Measurements from ENCODE around the gene SYS1. TPM values are rescaled to one million over a fixed set of nuclear protein-coding genes. Genes with fewer than 3 reads are reported as not detected.

Gene SYS1
- total and polyA plus RNA-seq, 2 experiments from 2014 or later, result 7.9 to 21.5 TPM

DNA sequence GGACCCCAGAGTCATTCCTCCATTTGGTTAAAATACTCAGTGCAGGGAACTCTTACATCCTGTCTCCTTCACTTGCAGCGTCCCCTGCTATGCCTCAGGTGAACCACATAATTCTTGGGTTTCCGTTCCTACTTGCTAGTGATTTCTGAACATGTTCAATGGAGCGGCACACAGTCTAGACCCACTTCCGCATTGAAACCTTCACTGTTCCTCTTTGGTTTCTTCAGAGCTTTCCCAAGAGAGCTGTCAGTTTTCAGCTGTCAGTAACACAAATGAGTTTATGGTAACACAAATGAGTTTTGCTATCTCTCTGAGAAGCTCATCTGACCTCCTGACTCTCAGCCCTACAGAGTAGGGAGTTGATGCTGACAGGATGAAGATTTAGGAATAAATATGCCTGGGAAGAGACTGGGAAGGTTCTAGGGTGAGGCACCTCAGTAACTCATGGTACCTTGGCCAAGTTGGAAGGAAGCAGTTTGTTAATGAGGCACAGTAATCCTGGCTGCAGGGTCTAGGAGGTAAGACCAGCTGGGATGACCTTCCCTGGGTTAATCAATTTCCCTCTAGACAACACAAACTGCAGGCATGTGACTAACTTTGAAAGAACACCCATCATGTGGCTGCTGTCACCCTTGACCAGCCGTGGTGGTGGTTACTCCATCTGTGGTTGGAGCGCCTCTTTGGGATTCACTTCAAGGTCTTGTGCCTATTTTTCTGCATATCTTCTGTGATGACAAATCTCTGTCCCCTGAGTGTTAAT lies 5.4 kb downstream of the SYS1 start:
- H3F3A ChIP-seq (replicated peaks; ENCODE audit: low read depth), result no peaks in the 10 kb centered on the region
- peaks cover 14% of the 10 kb centered on the region for H3K79me2 ChIP-seq (replicated peaks; ENCODE audit: insufficient read depth)
- Mint-ChIP-seq H3K36me3 (ENCODE audit: low read depth) (peaks cover 15% of the 10 kb centered on the region; the same call in 2 of the 3 replicates), H3K27ac (no peak overlapping the region), H3K4me1 (peaks cover 16% of the 10 kb centered on the region), H3K4me3 (no peak overlapping the region), H3K9me3 (no peaks in the 10 kb centered on the region), H3K27me3 (ENCODE audit: insufficient read depth, low read depth, poor library complexity) (peaks cover 12% of the 10 kb centered on the region)
- DNase-seq (ENCODE audit: low spot score) (no peak), ATAC-seq (no peak)
- 0 out of 2 replicates have a peak, but pooled peaks cover 9% of the 10 kb centered on the region for H4K20me1 ChIP-seq (replicated peaks; ENCODE audit: insufficient read depth)
- H3K4me1 ChIP-seq (ENCODE audit: insufficient read depth), result peaks cover 11% of the 10 kb centered on the region
- no peak overlapping the region for H3K27ac ChIP-seq (ENCODE audit: low read depth)
- no peak overlapping the region for H2AFZ ChIP-seq
- no peak for TF ChIP-seq ZNF331 (CRISPR knock-in tag; IDR thresholded peaks at IDR 0.05; ENCODE audit: low read depth)
- no peak for TF ChIP-seq ZNF114 (CRISPR knock-in tag; IDR thresholded peaks at IDR 0.05)
- no peak for TF ChIP-seq NANOG (IDR thresholded peaks at IDR 0.05; ENCODE audit: borderline replicate concordance)
- TF ChIP-seq, protein P1, sequence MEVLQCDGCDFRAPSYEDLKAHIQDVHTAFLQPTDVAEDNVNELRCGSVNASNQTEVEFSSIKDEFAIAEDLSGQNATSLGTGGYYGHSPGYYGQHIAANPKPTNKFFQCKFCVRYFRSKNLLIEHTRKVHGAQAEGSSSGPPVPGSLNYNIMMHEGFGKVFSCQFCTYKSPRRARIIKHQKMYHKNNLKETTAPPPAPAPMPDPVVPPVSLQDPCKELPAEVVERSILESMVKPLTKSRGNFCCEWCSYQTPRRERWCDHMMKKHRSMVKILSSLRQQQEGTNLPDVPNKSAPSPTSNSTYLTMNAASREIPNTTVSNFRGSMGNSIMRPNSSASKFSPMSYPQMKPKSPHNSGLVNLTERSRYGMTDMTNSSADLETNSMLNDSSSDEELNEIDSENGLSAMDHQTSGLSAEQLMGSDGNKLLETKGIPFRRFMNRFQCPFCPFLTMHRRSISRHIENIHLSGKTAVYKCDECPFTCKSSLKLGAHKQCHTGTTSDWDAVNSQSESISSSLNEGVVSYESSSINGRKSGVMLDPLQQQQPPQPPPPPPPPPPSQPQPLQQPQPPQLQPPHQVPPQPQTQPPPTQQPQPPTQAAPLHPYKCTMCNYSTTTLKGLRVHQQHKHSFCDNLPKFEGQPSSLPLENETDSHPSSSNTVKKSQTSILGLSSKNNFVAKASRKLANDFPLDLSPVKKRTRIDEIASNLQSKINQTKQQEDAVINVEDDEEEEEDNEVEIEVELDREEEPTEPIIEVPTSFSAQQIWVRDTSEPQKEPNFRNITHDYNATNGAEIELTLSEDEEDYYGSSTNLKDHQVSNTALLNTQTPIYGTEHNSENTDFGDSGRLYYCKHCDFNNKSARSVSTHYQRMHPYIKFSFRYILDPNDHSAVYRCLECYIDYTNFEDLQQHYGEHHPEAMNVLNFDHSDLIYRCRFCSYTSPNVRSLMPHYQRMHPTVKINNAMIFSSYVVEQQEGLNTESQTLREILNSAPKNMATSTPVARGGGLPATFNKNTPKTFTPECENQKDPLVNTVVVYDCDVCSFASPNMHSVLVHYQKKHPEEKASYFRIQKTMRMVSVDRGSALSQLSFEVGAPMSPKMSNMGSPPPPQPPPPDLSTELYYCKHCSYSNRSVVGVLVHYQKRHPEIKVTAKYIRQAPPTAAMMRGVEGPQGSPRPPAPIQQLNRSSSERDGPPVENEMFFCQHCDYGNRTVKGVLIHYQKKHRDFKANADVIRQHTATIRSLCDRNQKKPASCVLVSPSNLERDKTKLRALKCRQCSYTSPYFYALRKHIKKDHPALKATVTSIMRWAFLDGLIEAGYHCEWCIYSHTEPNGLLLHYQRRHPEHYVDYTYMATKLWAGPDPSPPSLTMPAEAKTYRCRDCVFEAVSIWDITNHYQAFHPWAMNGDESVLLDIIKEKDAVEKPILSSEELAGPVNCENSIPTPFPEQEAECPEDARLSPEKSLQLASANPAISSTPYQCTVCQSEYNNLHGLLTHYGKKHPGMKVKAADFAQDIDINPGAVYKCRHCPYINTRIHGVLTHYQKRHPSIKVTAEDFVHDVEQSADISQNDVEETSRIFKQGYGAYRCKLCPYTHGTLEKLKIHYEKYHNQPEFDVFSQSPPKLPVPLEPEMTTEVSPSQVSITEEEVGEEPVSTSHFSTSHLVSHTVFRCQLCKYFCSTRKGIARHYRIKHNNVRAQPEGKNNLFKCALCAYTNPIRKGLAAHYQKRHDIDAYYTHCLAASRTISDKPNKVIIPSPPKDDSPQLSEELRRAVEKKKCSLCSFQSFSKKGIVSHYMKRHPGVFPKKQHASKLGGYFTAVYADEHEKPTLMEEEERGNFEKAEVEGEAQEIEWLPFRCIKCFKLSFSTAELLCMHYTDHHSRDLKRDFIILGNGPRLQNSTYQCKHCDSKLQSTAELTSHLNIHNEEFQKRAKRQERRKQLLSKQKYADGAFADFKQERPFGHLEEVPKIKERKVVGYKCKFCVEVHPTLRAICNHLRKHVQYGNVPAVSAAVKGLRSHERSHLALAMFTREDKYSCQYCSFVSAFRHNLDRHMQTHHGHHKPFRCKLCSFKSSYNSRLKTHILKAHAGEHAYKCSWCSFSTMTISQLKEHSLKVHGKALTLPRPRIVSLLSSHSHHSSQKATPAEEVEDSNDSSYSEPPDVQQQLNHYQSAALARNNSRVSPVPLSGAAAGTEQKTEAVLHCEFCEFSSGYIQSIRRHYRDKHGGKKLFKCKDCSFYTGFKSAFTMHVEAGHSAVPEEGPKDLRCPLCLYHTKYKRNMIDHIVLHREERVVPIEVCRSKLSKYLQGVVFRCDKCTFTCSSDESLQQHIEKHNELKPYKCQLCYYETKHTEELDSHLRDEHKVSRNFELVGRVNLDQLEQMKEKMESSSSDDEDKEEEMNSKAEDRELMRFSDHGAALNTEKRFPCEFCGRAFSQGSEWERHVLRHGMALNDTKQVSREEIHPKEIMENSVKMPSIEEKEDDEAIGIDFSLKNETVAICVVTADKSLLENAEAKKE (CRISPR knock-in tag; IDR thresholded peaks at IDR 0.05), result no peak
- TF ChIP-seq POLR2AphosphoS5 (IDR thresholded peaks at IDR 0.05; ENCODE audit: low read depth), result no peak
- no peak for TF ChIP-seq JUNB (IDR thresholded peaks at IDR 0.05; ENCODE audit: unreplicated experiment)
- TF ChIP-seq, protein P2, sequence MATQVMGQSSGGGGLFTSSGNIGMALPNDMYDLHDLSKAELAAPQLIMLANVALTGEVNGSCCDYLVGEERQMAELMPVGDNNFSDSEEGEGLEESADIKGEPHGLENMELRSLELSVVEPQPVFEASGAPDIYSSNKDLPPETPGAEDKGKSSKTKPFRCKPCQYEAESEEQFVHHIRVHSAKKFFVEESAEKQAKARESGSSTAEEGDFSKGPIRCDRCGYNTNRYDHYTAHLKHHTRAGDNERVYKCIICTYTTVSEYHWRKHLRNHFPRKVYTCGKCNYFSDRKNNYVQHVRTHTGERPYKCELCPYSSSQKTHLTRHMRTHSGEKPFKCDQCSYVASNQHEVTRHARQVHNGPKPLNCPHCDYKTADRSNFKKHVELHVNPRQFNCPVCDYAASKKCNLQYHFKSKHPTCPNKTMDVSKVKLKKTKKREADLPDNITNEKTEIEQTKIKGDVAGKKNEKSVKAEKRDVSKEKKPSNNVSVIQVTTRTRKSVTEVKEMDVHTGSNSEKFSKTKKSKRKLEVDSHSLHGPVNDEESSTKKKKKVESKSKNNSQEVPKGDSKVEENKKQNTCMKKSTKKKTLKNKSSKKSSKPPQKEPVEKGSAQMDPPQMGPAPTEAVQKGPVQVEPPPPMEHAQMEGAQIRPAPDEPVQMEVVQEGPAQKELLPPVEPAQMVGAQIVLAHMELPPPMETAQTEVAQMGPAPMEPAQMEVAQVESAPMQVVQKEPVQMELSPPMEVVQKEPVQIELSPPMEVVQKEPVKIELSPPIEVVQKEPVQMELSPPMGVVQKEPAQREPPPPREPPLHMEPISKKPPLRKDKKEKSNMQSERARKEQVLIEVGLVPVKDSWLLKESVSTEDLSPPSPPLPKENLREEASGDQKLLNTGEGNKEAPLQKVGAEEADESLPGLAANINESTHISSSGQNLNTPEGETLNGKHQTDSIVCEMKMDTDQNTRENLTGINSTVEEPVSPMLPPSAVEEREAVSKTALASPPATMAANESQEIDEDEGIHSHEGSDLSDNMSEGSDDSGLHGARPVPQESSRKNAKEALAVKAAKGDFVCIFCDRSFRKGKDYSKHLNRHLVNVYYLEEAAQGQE (IDR thresholded peaks at IDR 0.05; ENCODE audit: unreplicated experiment), result no peak
- TF ChIP-seq, protein P3, sequence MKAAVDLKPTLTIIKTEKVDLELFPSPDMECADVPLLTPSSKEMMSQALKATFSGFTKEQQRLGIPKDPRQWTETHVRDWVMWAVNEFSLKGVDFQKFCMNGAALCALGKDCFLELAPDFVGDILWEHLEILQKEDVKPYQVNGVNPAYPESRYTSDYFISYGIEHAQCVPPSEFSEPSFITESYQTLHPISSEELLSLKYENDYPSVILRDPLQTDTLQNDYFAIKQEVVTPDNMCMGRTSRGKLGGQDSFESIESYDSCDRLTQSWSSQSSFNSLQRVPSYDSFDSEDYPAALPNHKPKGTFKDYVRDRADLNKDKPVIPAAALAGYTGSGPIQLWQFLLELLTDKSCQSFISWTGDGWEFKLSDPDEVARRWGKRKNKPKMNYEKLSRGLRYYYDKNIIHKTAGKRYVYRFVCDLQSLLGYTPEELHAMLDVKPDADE (IDR thresholded peaks at IDR 0.05), result no peak
- no peak for TF ChIP-seq EZH2phosphoT487 (IDR thresholded peaks at IDR 0.05; ENCODE audit: unreplicated experiment)
- no peak for TF ChIP-seq CREB1 (CRISPR knock-in tag; IDR thresholded peaks at IDR 0.05; ENCODE audit: low read depth)
- TF ChIP-seq STAT1 (IDR thresholded peaks at IDR 0.05; ENCODE audit: unreplicated experiment), result no peak
- no peak for TF ChIP-seq CTCF (conservative IDR thresholded peaks at IDR 0.05; ENCODE audit: low read depth in 2 of 2)
- TF ChIP-seq EZH2 (IDR thresholded peaks at IDR 0.05; ENCODE audit: low read depth, unreplicated experiment), result no peak
- H3K9me2 ChIP-seq (ENCODE audit: insufficient read depth), result no peaks in the 10 kb centered on the region
- H3K4me2 ChIP-seq, result no peak overlapping the region
- no peak overlapping the region for H3K4me3 ChIP-seq
- no peaks in the 10 kb centered on the region for H3K36me3 ChIP-seq (ENCODE audit: insufficient read depth)
- H3K27me3 ChIP-seq (ENCODE audit: insufficient read depth), result peaks cover 15% of the 10 kb centered on the region
